NK-92 treated with Interleukin-12 subunit alpha and Interleukin-12 subunit beta, amount 100 ng/mL, for 24 hours (cell line): ENCODE data around the gene TGOLN2.
"Not testable (repeated sequence)": the region's sequence is repeated elsewhere in the genome, so short reads cannot be mapped to it uniquely, and the experiment has no call there.

ENCODE experiments used
- DNase-seq: peaks from one replicate; lab custom pipeline; 2025; lab: John Stamatoyannopoulos, UW

TGOLN2 gene

DNA sequence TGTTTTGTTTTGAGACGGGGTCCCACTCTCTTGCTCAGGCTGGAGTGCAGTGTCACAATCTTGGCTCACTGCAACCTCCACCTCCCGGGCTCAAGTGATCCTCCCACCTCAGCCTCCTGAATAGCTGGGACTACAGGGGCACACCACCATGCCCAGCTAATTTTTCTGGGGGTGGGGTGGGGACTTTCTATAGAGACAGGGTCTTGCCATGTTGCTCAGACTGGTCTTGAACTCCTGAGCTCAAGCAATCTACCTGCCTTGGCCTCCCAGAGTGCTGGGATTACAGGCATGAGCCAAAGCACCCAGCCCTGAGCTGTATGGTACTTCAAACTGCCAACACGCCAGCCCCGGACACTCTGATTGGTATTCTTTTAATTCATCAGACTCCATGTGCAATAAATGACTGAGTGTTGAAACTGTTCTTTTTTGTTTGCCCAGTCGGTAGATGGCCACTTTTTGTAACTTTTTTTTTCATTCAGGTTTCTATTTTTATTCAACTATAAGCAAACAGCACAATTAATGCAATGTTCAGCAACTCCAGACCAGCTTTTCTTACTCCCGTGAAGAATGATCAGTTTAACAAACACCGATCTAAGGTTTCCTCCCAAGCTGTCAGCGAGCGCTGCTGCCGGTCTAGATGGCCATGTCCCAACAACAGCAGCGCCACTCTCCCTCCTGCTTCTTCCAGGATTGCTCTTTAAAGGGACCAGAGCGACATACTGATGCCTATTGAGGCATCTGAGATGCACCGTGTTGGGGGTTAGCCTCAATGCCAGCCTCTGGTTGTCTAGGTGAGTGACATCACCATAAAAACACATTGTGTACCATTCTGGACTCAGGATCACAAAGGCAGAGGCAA lies 12.5 kb upstream of the TGOLN2 start:
- no peak for DNase-seq

DNA sequence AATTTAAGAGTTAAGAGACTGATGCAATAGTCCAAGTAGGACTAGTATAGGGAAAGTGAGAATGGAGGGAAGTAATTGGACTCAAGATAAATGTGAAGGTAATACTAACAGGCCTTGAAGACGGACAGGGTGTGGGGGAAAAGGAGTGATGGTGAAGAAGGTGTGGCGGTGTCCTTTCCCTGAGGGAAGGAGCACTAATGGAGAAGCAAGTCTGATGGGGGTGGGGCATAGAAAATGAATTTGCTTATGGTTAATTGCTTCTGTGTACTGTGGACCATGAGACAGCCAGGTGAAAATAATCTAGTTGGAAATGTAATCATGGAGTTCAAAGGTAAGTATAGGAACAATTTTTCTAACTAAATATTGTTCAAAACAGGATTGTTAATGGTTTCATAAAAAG lies 7.1 kb upstream of the TGOLN2 start:
- DNase-seq = no peak

DNA sequence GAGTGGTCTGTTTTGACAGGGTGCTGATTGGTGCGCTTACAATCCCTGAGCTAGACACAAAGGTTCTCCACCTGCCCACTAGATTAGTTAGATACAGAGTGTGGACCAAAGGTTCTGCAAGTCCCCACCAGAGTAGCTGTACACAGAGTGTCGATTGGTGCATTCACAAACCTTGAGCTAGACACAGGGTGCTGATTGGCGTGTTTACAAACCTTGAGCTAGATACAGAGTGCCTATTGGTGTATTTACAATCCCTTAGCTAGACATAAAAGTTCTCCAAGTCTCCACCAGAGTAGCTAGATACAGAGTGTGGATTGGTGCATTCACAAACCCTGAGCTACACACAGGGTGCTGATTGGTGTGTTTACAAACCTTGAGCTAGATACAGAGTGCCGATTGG lies 6.1 kb upstream of the TGOLN2 start:
- not testable (repeated sequence) for DNase-seq

DNA sequence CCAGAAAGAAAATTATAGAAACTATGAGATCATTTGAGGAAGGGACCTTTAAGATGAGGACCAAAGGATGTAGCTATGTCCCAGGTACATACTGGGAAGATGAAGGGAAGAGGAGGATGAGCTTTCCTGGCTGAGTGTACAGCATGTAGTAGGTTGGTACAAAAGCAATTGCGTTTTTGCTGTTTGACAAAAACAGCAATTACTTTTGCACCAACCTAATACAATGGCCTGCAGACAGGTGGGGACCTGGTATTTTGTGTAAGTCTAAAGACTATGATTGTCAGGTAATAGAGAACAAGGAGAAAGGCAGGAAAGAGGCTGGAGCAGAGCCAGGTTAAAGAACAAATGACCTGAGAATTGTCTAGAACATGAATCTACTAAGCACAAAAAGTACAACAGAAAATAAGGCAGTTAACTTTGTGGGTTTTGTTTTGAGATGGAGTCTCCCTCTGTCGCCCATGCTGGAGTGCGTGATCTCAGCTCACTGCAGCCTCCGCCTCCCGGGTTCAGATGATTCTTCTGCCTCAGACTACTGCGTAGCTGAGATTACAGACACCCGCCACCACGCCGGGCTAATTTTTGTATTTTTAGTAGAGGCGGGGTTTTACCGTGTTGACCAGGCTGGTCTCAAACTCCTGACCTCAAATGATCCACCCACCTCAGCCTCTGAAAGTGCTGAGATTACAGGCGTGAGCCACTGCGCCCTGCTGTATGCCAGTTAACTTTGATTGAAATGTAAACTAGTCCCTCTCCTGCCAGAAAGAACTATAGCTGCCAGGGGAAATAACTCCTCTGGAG lies 3.2 kb upstream of the TGOLN2 start:
- DNase-seq = no peak

DNA sequence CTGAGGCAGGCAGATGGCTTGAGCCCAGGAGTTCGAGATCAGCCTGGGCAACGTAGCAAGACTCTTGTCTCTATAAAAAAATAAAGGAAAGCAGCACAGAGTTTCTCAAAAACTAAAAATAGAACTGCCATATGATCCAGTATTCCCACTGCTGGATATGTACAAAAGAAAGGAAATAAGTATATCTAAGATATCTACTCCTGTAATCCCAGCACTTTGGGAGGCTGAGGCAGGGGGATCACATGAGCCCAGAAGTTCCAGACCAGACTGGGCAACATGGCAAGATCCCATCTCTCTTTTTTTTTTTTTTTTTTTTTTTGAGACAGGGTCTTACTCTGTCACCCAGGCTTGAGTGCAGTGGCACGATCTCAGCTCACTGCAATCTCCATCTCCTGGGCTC lies 1.9 kb upstream of the TGOLN2 start:
- not testable (repeated sequence) for DNase-seq

DNA sequence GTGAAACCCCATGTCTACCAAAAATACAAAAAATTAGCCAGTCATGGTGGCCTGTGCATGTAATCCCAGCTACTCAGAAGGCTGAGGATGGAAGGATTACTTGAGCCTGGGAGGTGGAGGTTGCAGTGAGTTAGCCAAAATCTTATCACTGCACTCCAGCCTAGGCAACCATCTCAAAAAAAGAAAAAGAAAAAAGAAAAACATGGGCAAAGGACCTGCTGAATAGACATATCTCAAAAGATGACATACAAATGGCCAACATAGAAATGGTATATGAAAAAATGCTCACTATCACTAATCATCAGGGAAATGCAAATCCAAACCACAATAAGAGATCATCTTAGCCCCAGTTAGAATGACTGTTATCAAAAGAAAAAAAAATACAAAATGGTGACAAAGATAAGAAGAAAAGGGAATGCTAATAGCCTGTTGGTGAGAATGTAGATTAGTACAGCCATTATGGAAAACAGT lies 1.4 kb upstream of the TGOLN2 start:
- DNase-seq = no peak

DNA sequence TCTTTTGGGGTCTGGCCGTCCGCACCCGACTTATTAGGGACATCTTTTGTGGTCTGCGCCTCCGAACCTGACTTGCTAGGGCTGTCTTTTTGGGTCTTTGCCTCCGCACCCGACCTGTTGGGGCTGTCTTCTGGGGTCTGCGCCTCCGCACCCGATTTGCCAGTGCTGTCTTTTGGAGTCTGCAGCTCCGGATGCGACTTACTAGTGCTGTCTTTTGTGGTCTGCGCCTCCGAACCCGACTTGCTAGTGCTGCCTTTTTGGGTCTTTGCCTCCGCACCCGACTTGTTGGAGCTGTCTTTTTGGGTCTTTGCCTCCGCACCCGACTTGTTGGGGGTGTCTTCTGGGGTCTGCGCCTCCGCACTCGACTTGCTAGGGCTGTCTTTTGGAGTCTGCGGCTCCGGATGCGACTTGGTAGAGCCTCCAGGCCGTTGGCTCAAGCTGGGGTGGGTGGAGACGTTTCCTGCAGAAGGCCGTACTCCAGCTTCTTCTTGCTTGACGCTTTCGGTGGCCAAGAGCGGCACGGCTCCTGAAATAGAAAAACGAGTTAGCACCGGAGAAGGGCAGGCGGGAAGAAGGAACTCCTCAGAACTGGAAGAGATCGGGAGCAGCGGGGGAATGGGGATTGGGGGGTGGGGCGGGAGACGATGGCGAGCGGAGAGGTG lies 498 bp downstream of the TGOLN2 start:
- DNase-seq = peak; percentile 39

DNA sequence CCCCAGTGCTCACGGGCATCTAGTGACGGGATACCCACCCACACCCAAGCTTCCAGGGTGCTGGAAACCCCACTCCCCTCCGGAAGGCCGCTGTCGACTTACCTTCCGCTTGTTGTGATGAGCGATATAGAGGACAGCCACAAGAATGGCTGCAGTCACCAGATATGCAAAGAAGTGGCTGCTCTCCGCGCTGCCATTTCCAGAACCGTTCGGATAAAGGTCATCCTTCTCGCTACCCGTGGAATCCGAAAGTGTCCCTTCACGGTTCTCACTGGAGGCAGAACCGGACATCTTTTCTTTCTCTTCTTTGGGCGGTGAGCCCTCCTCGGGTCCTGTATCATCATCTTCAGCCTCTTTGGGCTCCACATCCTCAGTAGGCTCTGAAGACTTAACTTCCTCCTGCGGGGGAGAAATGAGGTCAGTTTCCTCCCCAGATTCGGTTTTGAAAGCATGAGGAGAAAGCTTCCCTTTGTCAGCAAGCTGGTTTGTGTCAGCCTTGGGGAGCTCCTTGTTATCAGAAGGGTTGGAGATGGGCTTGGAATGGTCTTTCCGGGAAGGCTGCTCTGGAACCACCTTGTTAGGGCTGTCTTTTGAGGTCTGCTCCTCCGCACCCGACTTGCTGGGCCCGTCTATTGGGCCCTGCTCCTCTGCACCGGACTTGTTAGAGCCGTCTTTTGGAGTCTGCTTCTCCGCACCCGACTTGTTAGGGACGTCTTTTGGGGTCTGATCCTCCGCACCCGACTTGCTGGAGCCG lies 1.2 kb downstream of the TGOLN2 start:
- DNase-seq = peak; percentile 40

DNA sequence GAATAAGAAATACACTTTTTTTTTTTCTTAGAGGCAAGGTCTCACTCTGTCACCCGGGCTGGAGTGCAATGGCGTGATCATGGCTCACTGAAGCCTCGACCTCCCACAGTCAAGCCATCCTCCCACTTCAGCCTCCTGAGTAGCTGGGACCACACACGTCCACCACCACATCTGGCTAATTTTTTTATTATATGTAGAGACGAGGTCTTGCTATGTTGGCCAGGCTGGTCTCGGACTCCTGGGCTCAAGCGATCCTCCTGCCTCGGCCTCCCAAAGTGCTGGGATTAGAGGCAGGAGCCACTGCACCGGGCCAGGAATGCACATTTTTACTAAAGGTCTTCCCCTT lies 2.4 kb downstream of the TGOLN2 start:
- DNase-seq = no peak

DNA sequence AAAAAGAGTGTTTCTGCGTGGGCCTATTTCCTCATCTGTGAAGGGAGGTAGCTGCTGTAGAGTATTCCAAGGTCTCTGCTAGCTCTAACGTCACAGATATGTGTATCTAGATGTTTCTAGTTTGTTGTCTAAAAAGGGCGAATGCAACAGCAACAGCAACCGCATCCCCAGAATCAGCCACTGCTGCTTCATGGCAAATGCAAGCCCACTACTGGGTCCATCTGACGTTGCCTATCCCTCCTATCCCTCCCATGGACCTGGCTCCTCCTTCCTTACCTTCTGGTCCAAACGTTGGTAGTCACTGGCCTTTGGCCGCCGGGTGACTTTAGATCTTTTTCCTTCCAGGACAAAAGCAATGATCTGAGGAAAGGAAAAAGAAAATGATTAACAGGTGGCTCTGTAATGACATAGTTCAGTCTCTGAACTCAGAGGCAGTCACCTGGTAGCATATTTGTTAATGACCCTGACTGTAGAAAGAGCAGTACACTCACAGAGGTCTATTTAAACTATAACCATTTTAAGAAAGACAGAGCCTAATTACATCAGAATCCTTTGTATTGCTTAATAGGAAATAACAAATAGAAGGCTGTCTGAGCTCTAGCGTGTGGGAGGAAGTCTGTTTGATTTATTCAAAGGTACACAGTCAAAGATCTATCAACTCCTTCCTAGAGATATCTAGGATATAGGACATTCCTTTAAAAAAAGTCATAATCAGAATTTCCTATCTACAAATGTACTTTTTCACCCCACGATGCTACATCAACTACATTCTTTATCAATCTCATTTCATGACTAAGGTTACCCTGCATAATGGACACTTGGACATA lies 2.9 kb downstream of the TGOLN2 start:
- DNase-seq = no peak

DNA sequence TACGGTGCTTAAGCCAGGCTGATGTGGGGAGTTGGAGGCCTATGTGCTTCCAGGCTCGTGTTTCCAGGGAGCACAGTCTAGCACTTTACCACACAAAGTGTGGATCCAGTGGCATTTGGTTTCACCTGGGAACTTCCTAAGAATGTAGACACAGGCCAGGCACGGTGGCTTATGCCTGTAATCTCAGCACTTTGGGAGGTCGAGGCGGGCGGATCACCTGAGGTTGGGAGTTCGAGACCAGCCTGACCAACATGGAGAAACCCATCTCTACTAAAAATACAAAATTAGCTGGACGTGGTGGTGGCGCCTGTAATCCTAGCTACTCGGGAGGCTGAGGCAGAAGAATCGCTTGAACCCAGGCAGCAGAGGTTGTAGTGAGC lies 3.8 kb downstream of the TGOLN2 start:
- DNase-seq = not testable (repeated sequence)

DNA sequence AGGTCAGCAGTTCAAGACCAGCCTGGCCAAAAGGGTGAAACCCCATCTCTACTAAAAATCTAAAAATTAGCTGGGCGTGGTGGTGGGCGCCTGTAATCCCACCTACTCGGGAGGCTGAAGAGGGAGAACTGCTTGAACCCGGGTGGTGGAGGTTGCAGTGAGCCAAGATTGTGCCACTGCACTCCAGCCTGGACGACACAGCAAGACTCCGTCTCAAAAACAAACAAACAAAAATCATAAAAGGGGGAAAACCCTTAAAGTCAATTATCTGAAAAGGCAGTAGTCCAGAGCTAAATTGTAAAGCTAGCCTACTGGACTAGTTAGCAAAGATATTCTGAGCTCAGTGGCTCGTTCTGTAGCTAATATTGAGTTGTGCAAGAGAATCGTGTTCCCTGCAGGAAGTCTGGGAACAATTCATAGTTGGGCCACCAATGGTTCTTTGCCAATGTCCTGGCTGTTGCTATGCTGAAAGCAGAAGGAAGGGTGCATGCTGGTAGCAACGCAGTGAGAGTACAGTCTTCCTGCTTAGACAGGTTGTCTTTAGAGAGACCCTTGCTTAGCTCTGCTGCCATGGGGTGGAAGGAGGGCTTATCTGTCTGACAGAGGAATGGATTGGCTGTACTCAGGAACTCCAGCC lies 4.3 kb downstream of the TGOLN2 start:
- DNase-seq = no peak

DNA sequence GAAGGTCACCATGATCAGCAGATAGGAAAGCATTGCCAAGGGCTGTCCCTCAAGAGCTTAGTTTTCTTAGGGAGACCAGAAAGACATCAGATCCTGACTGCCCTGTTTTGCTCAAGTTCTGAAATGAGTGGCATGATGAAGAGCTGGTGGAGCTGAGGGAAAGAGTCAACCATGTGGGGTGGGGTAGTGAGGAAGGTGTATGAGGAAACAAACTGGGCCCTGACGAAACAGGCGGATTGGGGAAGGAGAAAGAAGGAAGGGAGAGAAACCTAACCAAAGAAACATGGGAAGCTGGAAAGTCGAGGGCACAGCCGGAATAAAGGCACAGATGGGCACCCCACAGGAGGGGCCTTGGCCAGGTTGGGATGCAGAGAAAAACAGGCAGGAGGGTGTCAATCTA lies 8.0 kb downstream of the TGOLN2 start:
- no peak for DNase-seq

DNA sequence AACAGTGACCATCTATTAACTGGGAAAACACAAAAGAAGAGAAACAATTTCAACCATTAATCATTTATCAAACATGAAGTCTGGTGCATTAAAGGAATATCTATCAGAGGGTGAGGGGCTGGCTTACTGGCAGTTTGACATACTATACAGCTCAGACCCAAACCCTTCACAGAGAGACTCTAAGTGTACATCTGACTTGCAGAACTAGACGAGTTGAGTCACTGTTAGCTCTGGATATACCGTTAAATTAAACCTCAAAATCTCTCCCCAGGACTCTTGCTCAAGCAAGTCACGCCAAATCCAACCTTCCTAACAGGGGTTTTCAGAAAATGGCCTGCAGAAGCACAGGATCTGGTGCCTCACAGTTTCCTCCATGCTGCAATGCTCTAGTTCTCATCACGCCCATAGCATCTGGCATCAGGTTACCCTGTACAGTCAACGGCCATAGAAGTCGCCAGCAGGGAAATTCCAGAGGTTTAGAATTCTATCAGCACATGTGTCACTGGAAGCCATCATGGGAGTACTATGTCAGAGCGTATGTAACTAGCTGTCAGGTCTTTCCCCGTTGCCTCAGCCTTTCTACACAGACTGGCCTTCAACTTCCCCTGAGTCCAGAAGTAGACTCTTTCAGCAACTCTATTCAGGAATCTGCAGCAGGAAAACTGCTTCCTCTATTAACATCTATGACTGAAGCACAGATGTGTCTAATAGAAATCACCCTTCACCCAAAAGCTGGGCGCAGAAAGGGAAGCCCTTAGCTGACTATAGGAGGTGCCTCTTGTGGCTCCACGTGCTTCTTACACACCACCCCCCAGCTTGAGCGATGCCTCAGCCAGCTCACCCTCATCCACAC lies 9.3 kb downstream of the TGOLN2 start:
- no peak for DNase-seq

DNA sequence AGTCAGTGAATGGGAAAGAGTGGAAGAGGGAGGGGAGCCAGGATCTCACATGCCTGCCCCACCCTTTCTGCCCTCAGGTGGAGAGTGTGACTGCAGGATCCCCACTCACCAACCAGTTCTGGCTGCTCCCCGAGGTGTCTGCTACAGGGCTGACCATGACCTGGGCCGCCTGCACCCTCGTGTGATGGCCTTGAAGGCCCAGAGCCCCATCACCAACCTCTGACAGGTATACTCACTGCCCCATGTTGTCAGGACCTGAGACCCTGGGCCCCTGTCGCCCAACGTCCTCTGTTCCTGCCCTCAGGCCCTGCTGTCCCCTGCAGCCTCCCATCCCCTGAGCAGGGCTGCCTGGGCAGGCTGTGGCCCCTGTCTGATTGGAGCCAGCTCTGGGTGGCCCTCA lies 11.9 kb downstream of the TGOLN2 start:
- not testable (repeated sequence) for DNase-seq

DNA sequence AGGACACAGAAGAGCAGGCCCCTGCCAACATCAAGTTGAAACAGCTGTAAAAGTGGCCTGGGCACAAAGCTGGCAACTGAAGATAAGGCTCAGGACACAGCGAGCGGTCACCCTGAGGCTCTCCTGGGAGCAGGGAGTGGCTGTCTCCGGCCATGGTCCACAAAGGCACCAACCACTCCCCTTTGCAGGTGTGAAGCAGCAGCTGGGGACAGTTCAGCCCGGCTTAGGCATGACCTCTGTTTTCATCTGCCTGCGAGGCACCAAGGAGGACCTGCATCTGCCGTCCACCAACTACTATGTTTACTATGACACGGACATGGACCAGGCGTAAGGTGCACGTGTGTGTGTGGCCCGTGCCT lies 12.9 kb downstream of the TGOLN2 start:
- no peak for DNase-seq

DNA sequence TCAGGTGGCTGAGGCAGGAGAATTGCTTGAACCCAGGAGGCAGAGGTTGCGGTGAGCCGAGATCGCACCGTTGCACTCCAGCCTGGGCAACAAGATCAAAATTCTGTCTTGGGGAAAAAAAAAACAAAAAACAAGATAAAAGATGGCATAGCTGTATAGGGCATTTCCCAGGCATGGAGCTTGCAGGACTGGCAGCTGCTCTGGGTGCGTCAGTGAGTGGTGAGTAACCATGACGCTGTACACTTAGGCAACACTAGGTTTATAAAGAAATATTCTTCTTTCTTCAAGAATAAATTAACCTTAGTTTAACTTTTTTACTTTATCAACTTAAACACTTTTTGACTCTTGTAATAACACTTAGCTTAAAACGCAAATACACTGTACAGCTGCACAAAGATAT lies 15.4 kb downstream of the TGOLN2 start:
- DNase-seq = no peak

DNA sequence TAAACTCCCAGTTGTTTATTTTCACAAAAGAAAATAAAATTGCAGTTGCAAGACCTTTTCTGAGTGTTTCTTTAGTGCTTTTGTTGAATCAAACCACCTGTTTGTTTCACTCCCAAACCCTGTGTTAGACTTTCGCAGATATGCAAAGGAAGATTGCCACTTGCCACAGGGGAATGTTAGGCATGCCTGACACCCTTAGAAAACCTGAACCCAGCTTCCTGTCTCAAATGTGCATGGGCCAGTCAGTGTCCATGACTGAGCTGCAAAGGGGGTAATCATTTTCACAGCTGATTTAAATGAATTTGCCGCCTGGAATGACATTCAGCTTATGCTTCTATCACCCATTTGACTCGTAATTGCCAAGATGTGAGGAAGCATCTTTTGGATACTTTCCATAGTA lies 17.5 kb downstream of the TGOLN2 start:
- DNase-seq = no peak

DNA sequence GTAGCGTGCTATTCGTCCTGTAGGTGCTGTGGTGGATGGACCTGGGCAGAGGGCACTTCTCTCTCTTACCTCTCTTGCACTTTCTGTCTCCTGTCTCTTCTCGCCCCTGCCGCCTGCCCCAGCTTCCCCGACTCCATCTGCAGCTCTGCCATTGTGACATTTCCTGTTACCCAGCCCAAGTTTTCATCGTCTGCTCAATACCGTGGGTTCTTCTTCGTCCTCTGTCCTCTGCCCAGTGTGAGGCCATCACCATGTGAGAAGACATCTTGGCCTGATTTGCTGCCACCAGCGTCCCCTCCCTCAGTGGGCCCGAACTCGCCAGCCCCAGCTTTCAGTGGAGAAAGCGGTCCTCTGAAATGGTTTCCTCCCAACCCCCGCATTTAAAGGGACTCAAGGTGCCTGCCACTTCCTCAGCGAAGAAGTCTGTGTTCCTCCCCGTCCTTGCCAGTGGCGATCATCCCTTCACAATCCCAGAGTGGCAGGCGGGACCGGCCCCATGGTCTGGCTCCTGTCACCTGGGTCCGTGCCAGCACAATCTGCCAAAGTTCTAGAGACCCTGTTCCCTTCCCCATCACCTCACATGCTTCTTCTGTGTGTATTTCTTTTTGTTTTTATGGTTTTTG lies 18.0 kb downstream of the TGOLN2 start:
- DNase-seq = no peak
